BJ (cell line): ENCODE data around the gene SOD2. TPM values are rescaled to one million over a fixed set of nuclear protein-coding genes. Genes with fewer than 3 reads are reported as not detected.
"Not testable (repeated sequence)": the region's sequence is repeated elsewhere in the genome, so short reads cannot be mapped to it uniquely, and the experiment has no call there.

ENCODE experiments used
- CTCF ChIA-PET: fragments of 350-600 bp; formaldehyde crosslinking; extraction: SDS; loops from one replicate; lab custom pipeline; 2021; ENCODE audit warnings: antibody characterized with exemption, inconsistent platforms; lab: Yijun Ruan, JAX
- POLR2A ChIA-PET: fragments of 300-600 bp; sonication (Branson Sonifier 250); formaldehyde crosslinking; extraction: SDS; loops from one replicate; lab custom pipeline; 2021; ENCODE audit warnings: antibody characterized with exemption; lab: Charles Lee
- DNase-seq: peaks from one replicate; pipeline ENCODE4 v3.0.0-alpha.2; 2011; ENCODE audit warnings: low read depth
- H3K27me3 ChIP-seq: 2 replicates; pipeline ENCODE4 v1.6.0; 2011; ENCODE audit warnings: low read length; ENCODE audit not compliant: control insufficient read depth, insufficient read depth
- H3K36me3 ChIP-seq: 2 replicates; pipeline ENCODE4 v1.5.1; 2011; ENCODE audit warnings: low read length; ENCODE audit not compliant: control insufficient read depth, insufficient read depth
- H3K4me3 ChIP-seq: 2 replicates; pipeline ENCODE4 v1.5.1; 2011; ENCODE audit warnings: low read depth, mild to moderate bottlenecking, control low read depth, low read length
- polyA plus RNA-seq: library from polyadenylated mRNA; depleted of rRNA; stranded (reverse); fragments of >200 nt; gene quantifications from 2 replicates; pipeline ENCODE4 v1.2.3, GENCODE V29; 2011
- TF ChIP-seq, protein P1 (sequence below): IDR thresholded peaks from 2 replicates; pipeline ENCODE4 v1.5.1; 2011; ENCODE audit warnings: low read depth, mild to moderate bottlenecking, control low read depth, inconsistent platforms, low read length, moderate library complexity; ENCODE audit not compliant: insufficient read depth

SOD2 gene
- polyA plus RNA-seq, 1 experiment: 39.4 TPM

DNA sequence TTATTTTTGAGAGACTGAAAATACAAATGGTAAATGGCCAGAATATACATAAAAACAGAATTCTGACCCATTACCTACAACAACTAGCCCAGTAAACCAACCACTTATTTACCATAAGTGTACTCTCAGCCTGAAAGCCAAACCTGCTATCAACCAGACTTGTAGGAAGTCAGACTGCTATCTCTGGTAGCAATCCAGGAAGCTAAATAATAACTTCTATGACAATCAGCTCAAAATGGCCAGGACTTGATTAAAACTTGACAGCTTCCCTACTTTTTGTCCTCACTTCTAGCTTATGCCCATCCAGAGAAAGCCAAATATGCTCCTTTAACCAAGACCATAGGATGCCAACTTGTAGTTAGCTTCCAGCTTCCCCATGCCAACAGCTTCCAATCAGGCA lies 29.6 kb upstream of the SOD2 start:
- H3K36me3 ChIP-seq: no peaks in the 10 kb centered on the region
- ChIA-PET CTCF (interaction anchor here (0.7 kb wide), 1 partner anchor 66 kb away, joined by 3 read pairs; no protein-coding TSS in a partner anchor), POLR2A (no interaction called here)
- TF ChIP-seq, protein P1, sequence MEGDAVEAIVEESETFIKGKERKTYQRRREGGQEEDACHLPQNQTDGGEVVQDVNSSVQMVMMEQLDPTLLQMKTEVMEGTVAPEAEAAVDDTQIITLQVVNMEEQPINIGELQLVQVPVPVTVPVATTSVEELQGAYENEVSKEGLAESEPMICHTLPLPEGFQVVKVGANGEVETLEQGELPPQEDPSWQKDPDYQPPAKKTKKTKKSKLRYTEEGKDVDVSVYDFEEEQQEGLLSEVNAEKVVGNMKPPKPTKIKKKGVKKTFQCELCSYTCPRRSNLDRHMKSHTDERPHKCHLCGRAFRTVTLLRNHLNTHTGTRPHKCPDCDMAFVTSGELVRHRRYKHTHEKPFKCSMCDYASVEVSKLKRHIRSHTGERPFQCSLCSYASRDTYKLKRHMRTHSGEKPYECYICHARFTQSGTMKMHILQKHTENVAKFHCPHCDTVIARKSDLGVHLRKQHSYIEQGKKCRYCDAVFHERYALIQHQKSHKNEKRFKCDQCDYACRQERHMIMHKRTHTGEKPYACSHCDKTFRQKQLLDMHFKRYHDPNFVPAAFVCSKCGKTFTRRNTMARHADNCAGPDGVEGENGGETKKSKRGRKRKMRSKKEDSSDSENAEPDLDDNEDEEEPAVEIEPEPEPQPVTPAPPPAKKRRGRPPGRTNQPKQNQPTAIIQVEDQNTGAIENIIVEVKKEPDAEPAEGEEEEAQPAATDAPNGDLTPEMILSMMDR: no peak
- DNase-seq: no peak
- no peak overlapping the region for H3K4me3 ChIP-seq
- no peaks in the 10 kb centered on the region for H3K27me3 ChIP-seq

DNA sequence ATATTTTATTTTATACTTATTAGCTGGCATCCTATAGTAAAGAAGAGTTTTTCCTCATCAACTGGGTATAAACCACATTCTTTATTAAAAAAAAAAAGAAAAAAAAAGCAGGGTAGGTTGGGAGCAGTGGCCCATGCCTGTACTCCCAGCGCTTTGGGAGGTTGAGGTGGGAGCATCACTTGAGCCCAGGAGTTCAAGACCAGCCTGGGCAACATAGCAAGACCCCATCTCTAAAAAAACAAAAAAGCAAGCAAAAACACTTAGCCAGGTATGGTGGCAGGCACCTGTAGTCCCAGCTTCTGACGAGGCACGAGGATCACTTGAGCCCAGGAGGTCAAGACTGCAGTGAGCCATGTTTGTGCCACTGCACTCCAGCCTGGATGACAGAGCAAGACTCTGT lies 28.9 kb upstream of the SOD2 start:
- POLR2A ChIA-PET, CTCF ChIA-PET, H3K36me3 ChIP-seq, H3K4me3 ChIP-seq, H3K27me3 ChIP-seq, DNase-seq: not testable (repeated sequence)

DNA sequence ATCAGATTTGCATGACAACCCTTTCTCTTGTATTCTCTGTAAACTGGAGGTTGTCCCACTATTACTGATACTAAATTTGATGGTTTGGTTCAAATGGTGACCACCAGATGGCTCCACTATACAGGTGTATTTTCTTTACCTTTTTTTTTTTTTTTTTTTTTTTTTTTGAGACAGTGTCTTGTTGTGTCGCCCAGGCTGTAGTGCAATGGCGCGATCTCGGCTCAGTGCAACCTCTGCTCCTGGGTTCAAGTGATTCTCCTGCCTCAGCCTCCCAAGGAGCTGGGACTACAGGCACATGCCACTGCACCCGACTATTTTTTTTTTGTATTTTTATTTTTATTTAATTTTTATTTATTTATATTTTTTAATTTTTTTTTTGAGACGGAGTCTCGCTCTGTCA lies 27.7 kb upstream of the SOD2 start:
- DNase-seq: no peak
- TF ChIP-seq, protein P1: peak; percentile 41; the same call in 1 of the 2 replicates
- no peaks in the 10 kb centered on the region for H3K27me3 ChIP-seq
- no peaks in the 10 kb centered on the region for H3K36me3 ChIP-seq
- CTCF ChIA-PET: interaction anchor here (0.6 to 2.0 kb wide), 14 partner anchors 10 to 1714 kb away, joined by 3 to 6 read pairs (median 4); partner anchors contain the start of gene ACAT2
- POLR2A ChIA-PET: interaction anchor here (0.6 to 0.7 kb wide), 2 partner anchors 27 to 35 kb away, joined by 5 read pairs; no protein-coding TSS in a partner anchor
- no peak overlapping the region for H3K4me3 ChIP-seq

DNA sequence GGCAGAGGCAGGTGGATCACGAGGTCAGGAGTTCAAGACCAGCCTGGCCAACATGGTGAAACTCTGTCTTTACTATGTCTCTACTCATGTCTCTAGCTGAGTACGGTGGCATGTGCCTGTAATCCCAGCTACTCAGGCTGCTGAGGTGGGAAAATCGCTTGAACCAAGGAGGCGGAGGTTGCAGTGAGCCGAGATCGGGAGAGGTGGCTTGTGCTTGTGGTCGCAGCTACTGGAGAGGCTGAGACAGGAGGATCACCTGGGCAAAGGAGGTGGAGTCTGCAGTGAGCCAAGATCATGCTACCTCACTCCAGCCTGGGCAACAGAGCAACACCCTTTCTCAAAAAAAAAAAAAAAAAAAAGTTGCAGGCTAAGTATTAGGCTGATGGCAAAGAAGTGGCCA lies 26.2 kb upstream of the SOD2 start:
- POLR2A ChIA-PET: no interaction called here
- DNase-seq: no peak
- CTCF ChIA-PET: interaction anchor here (1.1 to 2.0 kb wide), 3 partner anchors 28 to 178 kb away, joined by 3 to 9 read pairs (median 6); partner anchors contain the start of gene ACAT2
- H3K36me3 ChIP-seq: no peaks in the 10 kb centered on the region
- TF ChIP-seq, protein P1: no peak
- H3K27me3 ChIP-seq: no peaks in the 10 kb centered on the region
- H3K4me3 ChIP-seq: no peak overlapping the region

DNA sequence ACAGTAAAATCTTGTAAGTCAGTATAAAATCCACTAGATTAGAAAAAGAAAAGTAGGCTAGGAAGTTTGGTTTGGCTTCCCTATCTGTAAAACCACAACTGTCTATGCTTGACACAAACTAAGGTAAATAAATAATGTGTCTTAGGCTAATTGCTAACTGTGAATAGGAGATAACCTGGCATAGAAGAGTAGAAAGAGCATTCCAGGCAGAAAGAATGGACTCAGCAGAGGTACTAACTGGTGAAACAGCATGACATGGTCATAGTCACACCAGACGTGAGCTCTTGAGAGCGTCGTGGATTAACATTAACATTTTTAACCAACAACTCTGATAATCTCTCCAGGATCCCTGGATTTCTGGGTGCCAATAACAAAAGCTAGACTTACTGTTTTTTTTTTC lies 25.6 kb upstream of the SOD2 start:
- POLR2A ChIA-PET: no interaction called here
- no peak for DNase-seq
- Histone ChIP-seq H3K4me3 (no peak overlapping the region), H3K36me3 (no peaks in the 10 kb centered on the region), H3K27me3 (no peaks in the 10 kb centered on the region)
- CTCF ChIA-PET: interaction anchor here (2.0 kb wide), 1 partner anchor 27 kb away, joined by 9 read pairs; no protein-coding TSS in a partner anchor
- TF ChIP-seq, protein P1: no peak
